SU-DHL-6 (cell line): ENCODE data around the gene TPM3.

ENCODE experiments used
- H2AFZ ChIP-seq: fragments of 200-600 bp; sonication (generic); 2 replicates; pipeline ENCODE4 v1.6.1; 2014; ENCODE audit warnings: low read depth, mild to moderate bottlenecking, moderate library complexity, mixed read lengths, antibody characterized with exemption, low read length; ENCODE audit not compliant: severe bottlenecking
- H3F3A ChIP-seq: fragments of 200-600 bp; shearing (Covaris generic); 2 replicates; pipeline ENCODE4 v1.6.0; 2016; ENCODE audit warnings: antibody characterized with exemption, mild to moderate bottlenecking; ENCODE audit not compliant: insufficient read depth
- H3K27ac ChIP-seq: fragments of 200-600 bp; sonication (generic); 2 replicates; pipeline ENCODE4 v1.5.1; 2016; ENCODE audit warnings: low read depth, mild to moderate bottlenecking, low read length, moderate library complexity, mixed read lengths
- H3K27me3 ChIP-seq: fragments of 200-600 bp; sonication (generic), shearing (Covaris generic); 2 replicates; pipeline ENCODE4 v1.6.0; 2014; ENCODE audit warnings: mild to moderate bottlenecking, low read length
- H3K36me3 ChIP-seq: fragments of 200-600 bp; sonication (generic); 2 replicates; pipeline ENCODE4 v1.6.1; 2014; ENCODE audit warnings: mild to moderate bottlenecking, low read length, mixed read lengths
- H3K4me2 ChIP-seq: fragments of 300-600, 200-600 bp; shearing (Covaris generic), sonication (generic); 2 replicates; pipeline ENCODE4 v1.6.0; 2014; ENCODE audit warnings: low read length, low read depth, mild to moderate bottlenecking; ENCODE audit not compliant: poor library complexity, severe bottlenecking
- H3K4me3 ChIP-seq: fragments of 200-600 bp; sonication (generic); 2 replicates; pipeline ENCODE4 v1.5.1; 2014; ENCODE audit warnings: antibody characterized with exemption, low read length, mild to moderate bottlenecking, mixed read lengths; ENCODE audit not compliant: insufficient read depth, poor library complexity, severe bottlenecking
- H3K79me2 ChIP-seq: fragments of 200-600 bp; sonication (generic); 2 replicates; pipeline ENCODE4 v1.6.1; 2014; ENCODE audit warnings: mild to moderate bottlenecking, low read length, moderate library complexity; ENCODE audit not compliant: insufficient read depth
- H3K9ac ChIP-seq: fragments of 200-600 bp; sonication (generic); 2 replicates; pipeline ENCODE4 v1.7.0; 2014; ENCODE audit warnings: mild to moderate bottlenecking, low read length
- H3K9me2 ChIP-seq: fragments of 200-600 bp; sonication (generic); replicated peaks from 2 replicates; pipeline ENCODE4 v1.6.1; 2014; ENCODE audit warnings: low read length; ENCODE audit not compliant: insufficient read depth
- H3K9me3 ChIP-seq: fragments of 200-600 bp; sonication (generic); 2 replicates; pipeline ENCODE4 v1.6.1; 2014; ENCODE audit warnings: low read length, mixed read lengths; ENCODE audit not compliant: insufficient read depth
- H4K20me1 ChIP-seq: fragments of 200-600 bp; sonication (generic); 2 replicates; pipeline ENCODE4 v1.6.1; 2014; ENCODE audit warnings: low read depth, mild to moderate bottlenecking, antibody characterized with exemption, low read length, moderate library complexity, mixed read lengths
- CTCF ChIP-seq: fragments of 200-600 bp; sonication (generic); IDR thresholded peaks from one replicate; pipeline ENCODE4 v1.5.1; 2017; ENCODE audit warnings: antibody characterized with exemption, mild to moderate bottlenecking, low read length, moderate library complexity; ENCODE audit not compliant: insufficient read depth, poor library complexity, severe bottlenecking
- EZH2phosphoT487 ChIP-seq: fragments of 200-600 bp; sonication (generic), shearing (Covaris generic); conservative IDR thresholded peaks from 2 replicates; pipeline ENCODE4 v1.6.1; 2018; ENCODE audit warnings: mild to moderate bottlenecking, antibody characterized with exemption, low read length, moderate library complexity, mixed read lengths

Gene TPM3

GRCh38 chr1:154213274-154213673 lies 21.4 kb upstream of the TPM3 start:
- TF ChIP-seq CTCF (no peak), EZH2phosphoT487 (no peak)
- H3K9ac ChIP-seq = no peak overlapping the region
- H4K20me1 ChIP-seq = no peaks in the 10 kb centered on the region
- peaks cover 24% of the 10 kb centered on the region; the same call in 1 of the 2 replicates for H3K36me3 ChIP-seq
- H3K4me2 ChIP-seq = no peak overlapping the region
- peaks cover 27% of the 10 kb centered on the region for H3K79me2 ChIP-seq
- no peaks in the 10 kb centered on the region for H3F3A ChIP-seq
- no peaks in the 10 kb centered on the region for H3K27me3 ChIP-seq
- no peaks in the 10 kb centered on the region for H3K9me2 ChIP-seq
- no peaks in the 10 kb centered on the region for H3K9me3 ChIP-seq
- H3K4me3 ChIP-seq = no peak overlapping the region
- H3K27ac ChIP-seq = no peak overlapping the region
- H2AFZ ChIP-seq = no peak overlapping the region

DNA sequence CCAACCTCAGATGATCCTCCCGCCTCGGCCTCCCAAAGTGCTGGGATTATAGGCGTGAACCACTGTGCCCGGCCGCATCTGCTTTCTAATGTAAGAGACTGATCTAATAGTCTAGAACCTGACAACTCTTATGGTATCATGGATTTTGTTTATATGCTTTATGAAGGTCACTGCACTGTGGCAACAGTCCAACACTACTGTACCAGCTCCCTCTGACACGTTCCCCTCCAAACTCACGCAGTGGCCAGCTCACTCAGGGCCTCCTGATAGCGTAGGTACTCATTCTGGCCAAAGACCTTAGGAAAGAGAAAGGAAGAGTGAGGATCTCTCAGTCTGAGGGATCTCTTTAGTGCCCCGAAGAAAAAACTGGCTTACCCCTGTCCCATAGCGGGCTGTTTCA lies 20.2 kb upstream of the TPM3 start:
- Histone ChIP-seq H3K4me3 (no peak overlapping the region), H3K9me3 (no peaks in the 10 kb centered on the region), H3K36me3 (peaks cover 19% of the 10 kb centered on the region; the same call in 1 of the 2 replicates), H3K79me2 (peaks cover 16% of the 10 kb centered on the region), H3K9me2 (no peaks in the 10 kb centered on the region), H3F3A (no peaks in the 10 kb centered on the region), H3K4me2 (no peak overlapping the region), H2AFZ (no peak overlapping the region), H3K9ac (no peak overlapping the region), H3K27me3 (no peaks in the 10 kb centered on the region), H3K27ac (no peak overlapping the region), H4K20me1 (no peaks in the 10 kb centered on the region)
- TF ChIP-seq CTCF = no peak
- no peak for TF ChIP-seq EZH2phosphoT487

GRCh38 chr1:154208677-154209388 lies 16.9 kb upstream of the TPM3 start:
- TF ChIP-seq EZH2phosphoT487 (no peak), CTCF (no peak)
- H3K27me3 ChIP-seq = no peaks in the 10 kb centered on the region
- H4K20me1 ChIP-seq = no peaks in the 10 kb centered on the region
- no peak overlapping the region for H3K9ac ChIP-seq
- no peak overlapping the region for H3K27ac ChIP-seq
- H3F3A ChIP-seq = 0 out of 2 replicates have a peak, but pooled peaks cover 9% of the 10 kb centered on the region
- H3K9me2 ChIP-seq = no peaks in the 10 kb centered on the region
- H3K4me2 ChIP-seq = no peak overlapping the region
- no peak overlapping the region for H3K4me3 ChIP-seq
- no peaks in the 10 kb centered on the region for H3K9me3 ChIP-seq
- H3K79me2 ChIP-seq = no peaks in the 10 kb centered on the region; the same call in 1 of the 2 replicates
- H2AFZ ChIP-seq = no peak overlapping the region
- peaks cover 22% of the 10 kb centered on the region; the same call in 1 of the 2 replicates for H3K36me3 ChIP-seq
